HL-60 (cell line): ENCODE measurements around the gene TBC1D9.

Source experiments
- DNase-seq, 2 experiments: peaks; one replicate each; pipeline ENCODE4 v3.0.0-alpha.2; 2010 to 2020; ENCODE audit warnings: low read depth in 1 of 2, low spot score in 1 of 2
- H3K27ac ChIP-seq: fragments of 250-450 bp; sonication (Bioruptor Pico); replicated peaks from 2 replicates; pipeline ENCODE4 v1.5.1; 2020; ENCODE audit warnings: mild to moderate bottlenecking, moderate library complexity
- H3K27me3 ChIP-seq: fragments of 250-450 bp; sonication (Bioruptor Pico); 2 replicates; pipeline ENCODE4 v1.5.1; 2021; ENCODE audit warnings: mild to moderate bottlenecking, moderate library complexity; ENCODE audit not compliant: insufficient read depth, poor library complexity, severe bottlenecking
- H3K4me3 ChIP-seq: replicated peaks from 2 replicates; pipeline ENCODE4 v1.5.1; 2011; ENCODE audit warnings: mild to moderate bottlenecking, control low read depth, low read length; ENCODE audit not compliant: insufficient read depth
- GABPA ChIP-seq: IDR thresholded peaks from 2 replicates; pipeline ENCODE4 v1.6.1; 2012; ENCODE audit warnings: low read depth
- POLR2AphosphoS5 ChIP-seq: IDR thresholded peaks from 2 replicates; pipeline ENCODE4 v1.6.1; 2012; ENCODE audit warnings: low read depth
- SPI1 ChIP-seq: IDR thresholded peaks from 2 replicates; pipeline ENCODE4 v1.6.1; 2012; ENCODE audit warnings: low read depth, mild to moderate bottlenecking, borderline replicate concordance
- TF ChIP-seq, protein P1 (sequence below): IDR thresholded peaks from 2 replicates; pipeline ENCODE4 v1.6.1; 2012; ENCODE audit warnings: low read depth; ENCODE audit not compliant: insufficient replicate concordance
- TF ChIP-seq, protein P2 (sequence below): IDR thresholded peaks from one replicate; pipeline ENCODE4 v1.5.1; 2011; ENCODE audit warnings: low read length, control low read depth, inconsistent platforms; ENCODE audit not compliant: insufficient read depth

TBC1D9 gene

DNA sequence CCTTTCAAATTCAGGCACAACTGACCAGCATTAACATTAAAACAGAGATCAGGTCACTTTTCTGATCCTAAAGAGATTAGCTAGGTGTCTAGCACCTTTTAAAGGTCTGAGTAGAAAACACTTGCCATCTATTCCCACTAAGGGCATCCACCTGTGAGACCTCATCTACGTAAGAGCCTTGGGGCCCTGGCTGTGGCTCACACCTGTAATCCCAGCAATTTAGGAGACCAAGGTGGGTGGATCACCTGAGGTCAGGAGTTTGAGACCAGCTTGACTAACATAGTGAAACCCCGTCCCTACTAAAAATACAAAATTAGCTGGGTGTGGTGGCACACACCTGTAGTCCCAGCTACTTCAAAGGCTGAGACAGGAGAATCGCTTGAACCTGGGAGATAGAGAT lies 11.8 kb downstream of the TBC1D9 start:
- H3K27me3 ChIP-seq = peaks cover 8% of the 10 kb centered on the region
- no peak overlapping the region for H3K4me3 ChIP-seq
- no peak for DNase-seq
- TF ChIP-seq, protein P1, sequence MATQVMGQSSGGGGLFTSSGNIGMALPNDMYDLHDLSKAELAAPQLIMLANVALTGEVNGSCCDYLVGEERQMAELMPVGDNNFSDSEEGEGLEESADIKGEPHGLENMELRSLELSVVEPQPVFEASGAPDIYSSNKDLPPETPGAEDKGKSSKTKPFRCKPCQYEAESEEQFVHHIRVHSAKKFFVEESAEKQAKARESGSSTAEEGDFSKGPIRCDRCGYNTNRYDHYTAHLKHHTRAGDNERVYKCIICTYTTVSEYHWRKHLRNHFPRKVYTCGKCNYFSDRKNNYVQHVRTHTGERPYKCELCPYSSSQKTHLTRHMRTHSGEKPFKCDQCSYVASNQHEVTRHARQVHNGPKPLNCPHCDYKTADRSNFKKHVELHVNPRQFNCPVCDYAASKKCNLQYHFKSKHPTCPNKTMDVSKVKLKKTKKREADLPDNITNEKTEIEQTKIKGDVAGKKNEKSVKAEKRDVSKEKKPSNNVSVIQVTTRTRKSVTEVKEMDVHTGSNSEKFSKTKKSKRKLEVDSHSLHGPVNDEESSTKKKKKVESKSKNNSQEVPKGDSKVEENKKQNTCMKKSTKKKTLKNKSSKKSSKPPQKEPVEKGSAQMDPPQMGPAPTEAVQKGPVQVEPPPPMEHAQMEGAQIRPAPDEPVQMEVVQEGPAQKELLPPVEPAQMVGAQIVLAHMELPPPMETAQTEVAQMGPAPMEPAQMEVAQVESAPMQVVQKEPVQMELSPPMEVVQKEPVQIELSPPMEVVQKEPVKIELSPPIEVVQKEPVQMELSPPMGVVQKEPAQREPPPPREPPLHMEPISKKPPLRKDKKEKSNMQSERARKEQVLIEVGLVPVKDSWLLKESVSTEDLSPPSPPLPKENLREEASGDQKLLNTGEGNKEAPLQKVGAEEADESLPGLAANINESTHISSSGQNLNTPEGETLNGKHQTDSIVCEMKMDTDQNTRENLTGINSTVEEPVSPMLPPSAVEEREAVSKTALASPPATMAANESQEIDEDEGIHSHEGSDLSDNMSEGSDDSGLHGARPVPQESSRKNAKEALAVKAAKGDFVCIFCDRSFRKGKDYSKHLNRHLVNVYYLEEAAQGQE = no peak
- TF ChIP-seq SPI1 (no peak), GABPA (no peak), POLR2AphosphoS5 (no peak)
- no peak overlapping the region for H3K27ac ChIP-seq

DNA sequence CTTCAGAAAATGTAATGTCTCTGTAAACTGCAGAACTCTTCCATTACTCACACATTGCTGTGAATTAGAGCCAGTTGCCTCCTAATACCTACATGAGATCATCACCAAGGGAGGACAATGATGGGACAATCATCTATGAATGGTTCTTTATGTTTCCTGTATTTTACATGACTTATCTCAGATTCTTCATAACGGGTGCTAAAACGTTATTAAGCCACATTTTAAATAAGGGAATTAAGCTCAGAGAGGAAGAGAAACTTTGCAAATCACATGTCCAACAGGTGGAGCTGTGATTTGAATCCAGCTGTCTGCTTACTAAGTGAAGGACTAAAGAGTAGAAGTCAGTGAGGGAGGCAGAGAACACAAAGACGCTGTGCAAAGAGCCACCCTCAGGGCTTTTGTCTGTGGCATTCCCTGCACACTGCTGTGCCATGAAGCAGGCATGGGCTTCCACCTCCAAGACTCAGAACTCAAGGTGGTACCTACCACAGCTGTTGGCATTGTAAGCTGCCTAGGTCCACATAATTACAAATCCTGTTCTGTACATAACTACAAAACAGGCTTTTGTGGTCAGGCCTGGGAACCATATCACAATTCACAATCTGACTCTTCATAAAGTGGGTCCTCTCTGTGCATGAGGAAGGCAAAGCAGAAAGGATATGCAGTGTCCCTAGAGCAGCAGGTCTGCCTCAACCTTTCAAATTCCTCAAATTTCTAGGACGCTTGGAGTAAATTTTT lies 12.8 kb downstream of the TBC1D9 start:
- no peak overlapping the region for H3K4me3 ChIP-seq
- no peak overlapping the region for H3K27ac ChIP-seq
- DNase-seq = no peak
- TF ChIP-seq POLR2AphosphoS5 = no peak
- H3K27me3 ChIP-seq = peaks cover 8% of the 10 kb centered on the region

DNA sequence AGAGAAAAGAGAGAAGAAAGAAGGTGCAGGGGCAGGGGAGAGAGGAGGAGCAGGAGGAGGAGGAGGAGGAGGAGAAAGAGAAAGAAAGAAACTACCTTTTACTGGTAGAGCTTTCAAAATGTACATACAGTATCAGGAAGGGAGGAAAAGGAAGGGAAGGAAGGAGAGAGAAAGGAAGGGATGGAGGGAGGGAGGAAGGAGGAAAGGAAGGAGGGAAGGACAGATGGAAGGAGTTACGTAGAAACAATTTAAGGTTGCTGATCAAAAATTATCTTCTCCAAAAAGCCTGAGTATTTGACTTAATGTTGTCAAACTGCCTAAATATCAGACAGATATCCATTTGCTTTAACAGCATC lies 13.4 kb downstream of the TBC1D9 start:
- no peak overlapping the region for H3K4me3 ChIP-seq
- H3K27ac ChIP-seq = no peak overlapping the region
- no peak for DNase-seq
- H3K27me3 ChIP-seq = peaks cover 13% of the 10 kb centered on the region
- TF ChIP-seq GABPA = no peak
- no peak for TF ChIP-seq POLR2AphosphoS5
- TF ChIP-seq, protein P1 = no peak
- no peak for TF ChIP-seq SPI1

DNA sequence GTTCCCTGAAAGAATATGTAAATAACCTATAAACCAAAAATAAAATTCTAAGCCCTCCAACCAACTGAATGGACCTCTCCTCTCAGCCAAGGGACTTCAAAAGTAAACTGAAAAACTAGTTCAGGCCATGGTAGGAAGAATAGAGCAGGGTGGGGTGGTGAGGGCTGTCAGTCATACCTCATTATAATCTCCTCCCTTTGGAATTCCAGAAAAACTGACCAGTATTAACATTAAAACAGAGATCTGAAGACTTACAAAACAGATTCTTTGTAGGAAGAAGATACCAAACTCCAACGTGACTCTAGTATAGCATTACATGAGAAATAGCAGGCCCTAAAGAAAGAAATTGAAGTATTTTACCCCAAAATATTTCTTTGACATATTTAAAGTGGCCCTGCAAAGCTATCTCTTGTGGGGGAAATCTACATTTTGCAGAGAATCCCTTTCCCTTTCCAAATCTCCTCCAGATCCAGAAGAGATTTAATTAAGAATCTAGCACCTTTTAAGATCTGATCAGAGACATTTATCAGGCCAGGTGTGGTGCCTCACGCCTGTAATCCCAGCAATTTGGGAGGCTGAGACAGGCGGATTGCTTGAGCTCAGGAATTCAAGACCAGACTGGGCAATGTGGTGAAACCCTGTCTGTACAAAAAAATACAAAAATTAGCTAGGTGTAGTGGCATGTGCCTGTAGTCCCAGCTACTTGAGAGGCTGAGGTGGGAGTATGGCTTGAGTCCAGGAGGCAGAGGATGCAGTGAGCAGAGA lies 15.1 kb downstream of the TBC1D9 start:
- H3K4me3 ChIP-seq = no peak overlapping the region
- peaks cover 13% of the 10 kb centered on the region for H3K27me3 ChIP-seq
- TF ChIP-seq SPI1 (no peak), GABPA (no peak), POLR2AphosphoS5 (no peak)
- TF ChIP-seq, protein P1 = no peak
- TF ChIP-seq, protein P2, sequence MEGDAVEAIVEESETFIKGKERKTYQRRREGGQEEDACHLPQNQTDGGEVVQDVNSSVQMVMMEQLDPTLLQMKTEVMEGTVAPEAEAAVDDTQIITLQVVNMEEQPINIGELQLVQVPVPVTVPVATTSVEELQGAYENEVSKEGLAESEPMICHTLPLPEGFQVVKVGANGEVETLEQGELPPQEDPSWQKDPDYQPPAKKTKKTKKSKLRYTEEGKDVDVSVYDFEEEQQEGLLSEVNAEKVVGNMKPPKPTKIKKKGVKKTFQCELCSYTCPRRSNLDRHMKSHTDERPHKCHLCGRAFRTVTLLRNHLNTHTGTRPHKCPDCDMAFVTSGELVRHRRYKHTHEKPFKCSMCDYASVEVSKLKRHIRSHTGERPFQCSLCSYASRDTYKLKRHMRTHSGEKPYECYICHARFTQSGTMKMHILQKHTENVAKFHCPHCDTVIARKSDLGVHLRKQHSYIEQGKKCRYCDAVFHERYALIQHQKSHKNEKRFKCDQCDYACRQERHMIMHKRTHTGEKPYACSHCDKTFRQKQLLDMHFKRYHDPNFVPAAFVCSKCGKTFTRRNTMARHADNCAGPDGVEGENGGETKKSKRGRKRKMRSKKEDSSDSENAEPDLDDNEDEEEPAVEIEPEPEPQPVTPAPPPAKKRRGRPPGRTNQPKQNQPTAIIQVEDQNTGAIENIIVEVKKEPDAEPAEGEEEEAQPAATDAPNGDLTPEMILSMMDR = no peak
- no peak overlapping the region for H3K27ac ChIP-seq
- no peak for DNase-seq
